HG03135 (cell line): ENCODE data around the gene POP5.

Experiments used
- ATAC-seq: cut with Tn5 transposase; IDR thresholded peaks from one replicate; pipeline ENCODE4 v1.9.1; 2021; ENCODE audit warnings: mild to moderate bottlenecking, moderate library complexity; ENCODE audit not compliant: unreplicated experiment

POP5 gene

GRCh38 chr12:120590741-120591407, 9.7 kb upstream of the POP5 start:
- no peak for ATAC-seq

GRCh38 chr12:120588948-120589930, 8.0 kb upstream of the POP5 start:
- no peak for ATAC-seq

DNA sequence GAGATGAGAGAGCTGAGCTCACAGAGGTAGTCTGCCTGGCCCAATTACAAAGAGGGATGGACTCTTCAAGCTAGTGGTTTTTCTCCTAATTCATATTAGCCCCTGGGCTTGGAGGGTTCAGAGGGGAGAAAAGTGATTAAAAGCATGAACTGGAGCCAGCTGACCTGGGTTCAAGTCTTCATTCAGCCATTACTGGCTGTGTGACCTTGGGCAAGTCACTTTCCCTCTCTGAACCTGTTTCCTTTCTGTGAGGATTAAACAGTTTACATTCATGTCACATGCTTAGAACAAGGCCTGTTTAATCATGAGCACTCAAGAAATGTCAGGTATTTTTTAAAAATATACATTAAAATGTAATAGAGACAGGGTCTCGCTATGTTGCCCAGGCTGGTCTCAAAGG, 7.2 kb upstream of the POP5 start:
- no peak for ATAC-seq

DNA sequence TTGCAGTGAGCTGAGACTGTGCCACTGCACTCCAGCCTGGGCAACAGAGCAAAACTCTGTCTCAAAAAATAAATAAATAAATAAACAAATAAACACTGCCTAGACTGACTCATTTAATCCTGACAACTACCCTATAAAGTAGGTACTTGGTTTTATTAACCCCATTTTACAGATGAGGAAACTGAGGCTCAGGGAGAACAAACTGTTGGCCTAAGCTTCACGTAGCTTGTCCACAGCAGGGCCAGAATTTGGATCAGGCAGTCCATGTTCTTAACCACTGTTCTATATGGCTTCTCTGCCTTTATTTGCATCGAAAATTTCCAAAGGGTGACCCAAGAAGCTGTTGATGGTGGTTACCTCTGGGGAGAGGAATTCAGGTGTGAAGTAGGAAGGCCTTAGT, 5.7 kb upstream of the POP5 start:
- ATAC-seq = no peak

GRCh38 chr12:120586206-120586605, 5.0 kb upstream of the POP5 start:
- no peak for ATAC-seq

DNA sequence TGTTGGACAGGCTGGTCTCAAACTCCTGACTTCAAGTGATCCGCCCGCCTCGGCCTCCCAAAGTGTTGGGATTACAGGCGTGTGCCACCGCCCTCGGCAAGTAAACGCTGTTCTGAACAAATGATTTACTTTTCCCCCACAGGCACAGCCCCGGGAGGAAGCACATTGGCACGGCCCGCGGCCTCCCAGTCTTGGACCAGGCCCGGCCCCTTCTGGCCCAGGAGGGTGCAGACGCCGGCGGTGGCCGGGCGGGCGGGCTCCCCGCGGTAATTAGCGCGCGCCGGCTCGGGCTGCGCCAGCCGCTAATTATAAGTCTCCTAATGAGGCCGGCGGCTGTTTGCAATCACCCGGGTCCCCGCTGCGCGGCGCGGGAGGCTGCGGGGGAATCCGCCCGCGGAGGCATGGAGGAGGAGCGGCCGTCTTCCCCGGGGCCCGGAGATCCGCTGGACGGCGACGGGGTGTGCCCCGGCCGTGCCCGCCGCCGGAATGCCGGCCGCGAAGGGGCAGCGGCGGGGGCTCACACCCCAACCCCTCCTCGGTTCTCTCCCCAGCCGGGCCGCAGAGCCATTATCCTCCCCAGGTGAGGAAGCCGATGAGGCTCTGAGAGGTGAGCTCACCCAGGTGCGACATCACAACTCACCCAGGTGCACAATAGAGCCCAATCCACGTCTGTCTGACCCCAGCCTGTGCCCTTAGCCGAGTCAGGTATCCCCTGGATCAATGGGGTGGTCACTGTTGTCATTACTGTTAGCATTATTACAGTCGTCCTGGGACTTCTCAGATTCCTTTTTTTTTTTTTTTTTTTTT, 3.3 kb upstream of the POP5 start:
- no peak for ATAC-seq

GRCh38 chr12:120583478-120584030, 2.4 kb upstream of the POP5 start:
- ATAC-seq = no peak

DNA sequence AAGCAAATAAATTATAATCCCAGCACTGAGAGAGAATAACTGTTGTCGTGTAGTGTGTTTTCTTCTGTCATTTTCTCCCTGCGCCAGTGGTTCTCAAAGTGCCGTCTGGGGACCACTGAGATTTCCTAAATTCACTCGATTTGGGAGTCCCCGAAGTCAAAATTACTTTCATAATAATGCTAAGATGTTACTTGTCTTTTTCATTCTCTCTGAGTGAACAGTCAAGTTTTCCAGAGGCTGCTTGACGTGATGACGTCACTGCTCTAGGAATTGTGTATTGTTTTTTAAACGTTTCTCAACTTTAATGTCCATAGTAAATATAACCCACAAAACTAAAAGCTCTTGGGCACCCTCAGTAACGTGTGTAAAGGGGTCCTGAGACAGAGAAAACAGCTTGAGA, 796 bp upstream of the POP5 start:
- ATAC-seq = no peak

GRCh38 chr12:120579179-120579578, 2.0 kb downstream of the POP5 start:
- ATAC-seq = no peak

DNA sequence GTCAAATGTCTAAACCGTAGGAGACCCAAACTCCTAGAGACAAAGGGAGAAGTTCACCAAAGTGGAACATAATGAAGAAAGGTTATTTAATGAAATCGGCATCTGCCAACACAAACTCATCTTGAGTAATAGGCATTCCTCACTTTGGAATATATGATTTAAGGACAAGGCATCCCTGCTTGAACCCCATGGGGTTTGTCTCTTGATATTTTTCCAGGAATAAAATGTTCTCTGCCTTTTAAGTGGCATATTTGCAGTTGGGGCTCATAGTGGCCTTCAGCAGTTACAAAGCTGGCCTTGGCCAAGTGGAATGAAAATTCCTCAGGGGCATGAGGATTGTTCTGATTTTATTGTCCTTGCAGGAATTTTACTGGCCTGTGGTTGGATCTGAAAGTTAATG, 7.1 kb downstream of the POP5 start:
- ATAC-seq = no peak

DNA sequence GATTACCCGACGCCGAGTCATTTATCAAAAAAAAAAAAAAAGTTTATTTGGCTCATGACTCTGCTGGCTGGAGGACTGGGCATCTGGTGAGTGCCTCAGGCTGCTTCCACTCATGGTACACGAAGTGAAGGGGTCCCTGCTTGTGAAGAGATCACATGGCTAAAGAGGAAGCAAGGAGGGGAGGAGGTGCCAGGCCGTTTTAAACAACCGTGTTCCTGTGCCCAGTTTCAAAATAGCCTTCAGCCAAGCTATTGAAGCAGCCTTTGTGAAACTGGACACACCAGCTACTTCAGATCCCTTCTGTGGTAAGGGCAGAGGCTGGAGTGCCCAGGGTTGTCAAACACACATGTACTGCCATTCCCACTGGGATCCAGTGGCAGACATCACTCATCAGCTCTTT, 7.6 kb downstream of the POP5 start:
- ATAC-seq = no peak

- no peak for ATAC-seq
Observed at GRCh38 chr12:120571299-120571698, 9.9 kb downstream of the POP5 start.

GRCh38 chr12:120563495-120563894, 17.7 kb downstream of the POP5 start:
- ATAC-seq = no peak

DNA sequence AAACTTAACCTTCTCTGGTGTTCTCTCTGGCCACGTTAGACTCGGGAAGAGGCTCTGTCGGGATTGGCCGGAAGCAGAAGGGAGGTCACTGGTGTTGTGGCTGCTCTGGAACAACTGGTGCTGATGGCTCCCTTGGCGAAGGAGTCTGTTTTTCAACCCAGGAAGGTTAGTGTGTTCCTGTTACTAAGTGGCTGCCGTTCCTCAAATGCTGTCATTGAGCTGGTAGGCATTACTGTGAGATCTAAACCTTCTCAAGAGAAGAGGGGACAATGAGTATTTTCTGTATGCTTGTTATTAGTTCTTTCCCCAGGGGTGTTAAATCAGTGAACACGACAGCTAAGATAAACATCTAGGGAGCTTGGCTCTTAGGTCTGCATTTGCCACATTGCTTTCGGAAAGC, 18.3 kb downstream of the POP5 start:
- no peak for ATAC-seq

- ATAC-seq = no peak
Observed at GRCh38 chr12:120557589-120557988, 23.6 kb downstream of the POP5 start.

- no peak for ATAC-seq
Observed at GRCh38 chr12:120554678-120555077, 26.5 kb downstream of the POP5 start.

DNA sequence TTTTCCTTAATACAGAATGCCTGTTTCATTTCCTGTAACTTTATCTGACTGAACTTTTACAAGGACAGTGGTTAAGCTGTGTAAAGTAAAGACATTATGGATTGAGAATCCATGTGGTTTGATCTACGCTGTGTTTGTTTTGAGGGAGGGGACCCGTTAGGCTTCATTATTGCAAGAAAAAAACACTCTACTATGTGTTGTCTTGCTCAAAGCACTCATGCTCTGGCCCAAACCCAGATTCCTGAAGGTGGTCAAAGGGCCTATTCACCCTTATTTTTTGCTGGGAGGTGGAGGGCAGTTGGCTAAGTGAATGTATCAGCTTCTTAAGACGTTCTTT, 35.2 kb downstream of the POP5 start:
- no peak for ATAC-seq

GRCh38 chr12:120544691-120545090, 36.5 kb downstream of the POP5 start:
- ATAC-seq = no peak

GRCh38 chr12:120542166-120542565, 39.0 kb downstream of the POP5 start:
- no peak for ATAC-seq

GRCh38 chr12:120540445-120540844, 40.8 kb downstream of the POP5 start:
- no peak for ATAC-seq

DNA sequence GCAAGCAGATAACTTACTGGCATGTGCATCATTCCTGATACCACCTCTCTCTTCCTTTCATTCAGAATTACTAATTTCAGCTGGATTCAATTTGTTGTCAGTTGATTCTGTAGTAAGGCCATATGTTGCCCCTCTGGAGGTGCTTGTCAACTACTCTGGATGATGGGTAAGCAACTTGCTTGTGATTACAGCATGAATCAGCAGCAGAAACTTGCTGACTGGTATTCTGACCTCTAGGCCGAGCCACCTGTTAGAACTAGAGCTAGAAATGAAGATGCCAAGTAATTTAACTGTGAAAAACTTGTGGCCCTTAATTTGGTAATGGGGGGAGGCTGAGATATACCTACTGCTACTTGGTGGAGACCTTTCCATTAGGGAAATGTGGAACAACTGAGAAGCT, 41.9 kb downstream of the POP5 start:
- ATAC-seq = no peak
